ENCODE measurements around the gene SETD6. TPM values are rescaled to one million over a fixed set of nuclear protein-coding genes. Genes with fewer than 3 reads are reported as not detected.

Gene SETD6
- total RNA-seq, 1 experiment from 2014 or later = 42.8 TPM

DNA sequence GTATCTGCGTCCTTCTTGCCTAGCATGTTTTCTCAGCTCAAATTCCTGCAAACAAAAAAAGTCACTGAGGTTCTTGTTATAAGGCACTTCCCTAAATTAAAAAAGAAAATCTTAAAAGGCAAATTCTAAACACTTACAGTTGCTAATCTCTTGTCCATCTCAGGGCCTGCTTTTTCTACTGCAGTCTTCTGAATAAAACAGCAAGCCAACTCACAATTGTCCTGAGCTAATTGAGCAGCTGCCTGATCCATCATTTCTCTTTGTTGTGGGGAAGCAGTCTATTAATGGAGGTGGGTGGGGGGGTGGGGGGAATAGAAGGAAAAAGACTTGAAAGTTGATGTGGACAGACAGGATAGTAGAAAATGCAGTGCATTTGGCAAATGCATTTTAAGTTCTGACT, 27.0 kb downstream of the SETD6 start:
- no peaks in the 10 kb centered on the region for H3K4me1 Mint-ChIP-seq (ENCODE audit: low read depth, unreplicated experiment)
- TF ChIP-seq, protein P1, sequence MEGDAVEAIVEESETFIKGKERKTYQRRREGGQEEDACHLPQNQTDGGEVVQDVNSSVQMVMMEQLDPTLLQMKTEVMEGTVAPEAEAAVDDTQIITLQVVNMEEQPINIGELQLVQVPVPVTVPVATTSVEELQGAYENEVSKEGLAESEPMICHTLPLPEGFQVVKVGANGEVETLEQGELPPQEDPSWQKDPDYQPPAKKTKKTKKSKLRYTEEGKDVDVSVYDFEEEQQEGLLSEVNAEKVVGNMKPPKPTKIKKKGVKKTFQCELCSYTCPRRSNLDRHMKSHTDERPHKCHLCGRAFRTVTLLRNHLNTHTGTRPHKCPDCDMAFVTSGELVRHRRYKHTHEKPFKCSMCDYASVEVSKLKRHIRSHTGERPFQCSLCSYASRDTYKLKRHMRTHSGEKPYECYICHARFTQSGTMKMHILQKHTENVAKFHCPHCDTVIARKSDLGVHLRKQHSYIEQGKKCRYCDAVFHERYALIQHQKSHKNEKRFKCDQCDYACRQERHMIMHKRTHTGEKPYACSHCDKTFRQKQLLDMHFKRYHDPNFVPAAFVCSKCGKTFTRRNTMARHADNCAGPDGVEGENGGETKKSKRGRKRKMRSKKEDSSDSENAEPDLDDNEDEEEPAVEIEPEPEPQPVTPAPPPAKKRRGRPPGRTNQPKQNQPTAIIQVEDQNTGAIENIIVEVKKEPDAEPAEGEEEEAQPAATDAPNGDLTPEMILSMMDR (IDR thresholded peaks at IDR 0.05; ENCODE audit: unreplicated experiment) = no peak

DNA sequence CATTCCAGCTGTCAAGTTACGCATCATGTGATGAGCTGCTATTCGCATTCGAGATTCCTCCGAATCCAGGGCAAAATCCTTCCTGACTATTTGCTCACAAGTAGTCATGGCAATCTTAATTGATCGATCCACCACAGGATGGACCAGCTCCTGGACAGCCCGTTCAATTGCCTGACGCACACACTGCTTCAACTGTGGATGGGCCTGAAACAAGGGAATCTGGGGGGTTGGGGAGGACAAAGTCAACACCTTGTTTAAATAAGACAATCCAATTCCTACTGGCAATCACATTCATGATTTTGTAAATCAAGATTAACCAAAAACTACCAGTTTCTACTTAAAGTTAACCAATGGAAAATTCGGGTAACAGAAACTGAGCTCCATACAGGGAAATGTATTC, 28.4 kb downstream of the SETD6 start:
- Mint-ChIP-seq H3K27me3 (ENCODE audit: unreplicated experiment) (no peaks in the 10 kb centered on the region), H3K4me1 (ENCODE audit: low read depth, unreplicated experiment) (no peaks in the 10 kb centered on the region), H3K4me3 (ENCODE audit: low read depth, unreplicated experiment) (no peak overlapping the region), H3K36me3 (ENCODE audit: insufficient read depth, unreplicated experiment) (peaks cover 72% of the 10 kb centered on the region), H3K27ac (ENCODE audit: unreplicated experiment) (no peak overlapping the region), H3K9me3 (ENCODE audit: low read depth, unreplicated experiment) (no peaks in the 10 kb centered on the region)
- intact Hi-C loops (cut with micrococcal nuclease; ENCODE audit: unreplicated experiment) = no loop called here
- BruUV-seq (replicated peaks) = no TSS peak
- no peak for DNase-seq
- CTCF ChIA-PET = no interaction called here
- TF ChIP-seq, protein P1 (IDR thresholded peaks at IDR 0.05; ENCODE audit: unreplicated experiment) = no peak

More for the DNA sequence above, 27.0 kb downstream of the SETD6 start:
- no peak for DNase-seq
- intact Hi-C loops (cut with micrococcal nuclease; ENCODE audit: unreplicated experiment) = no loop called here
- CTCF ChIA-PET = interaction anchor here (0.6 kb wide), 1 partner anchor 150 kb away, joined by 3 read pairs; the partner anchor contains the start of gene GINS3
- H3K27ac Mint-ChIP-seq (ENCODE audit: unreplicated experiment) = no peak overlapping the region
- no peaks in the 10 kb centered on the region for H3K27me3 Mint-ChIP-seq (ENCODE audit: unreplicated experiment)
- no peaks in the 10 kb centered on the region for H3K9me3 Mint-ChIP-seq (ENCODE audit: low read depth, unreplicated experiment)
- H3K4me3 Mint-ChIP-seq (ENCODE audit: low read depth, unreplicated experiment) = no peak overlapping the region
- H3K36me3 Mint-ChIP-seq (ENCODE audit: insufficient read depth, unreplicated experiment) = peaks cover 86% of the 10 kb centered on the region
- no TSS peak for BruUV-seq (replicated peaks)

DNA sequence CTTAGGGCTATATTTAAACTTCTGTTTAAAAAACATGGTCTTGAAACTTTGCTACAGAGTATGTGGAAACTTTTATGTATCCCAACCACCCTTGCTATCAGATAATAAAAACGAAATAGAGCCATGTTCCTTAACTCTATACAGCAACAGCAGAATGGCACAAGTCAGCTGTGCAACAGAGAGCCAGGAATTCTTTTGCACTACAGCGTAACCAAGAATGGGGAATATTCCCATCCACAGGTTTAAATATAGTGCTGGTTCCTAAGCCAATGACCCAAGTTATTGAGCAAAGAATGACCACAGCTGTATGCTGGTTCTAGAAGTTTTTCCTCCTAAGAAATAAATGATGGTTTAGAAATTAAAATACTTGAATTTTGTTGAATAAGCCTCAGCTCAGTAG, 33.1 kb downstream of the SETD6 start:
- no peaks in the 10 kb centered on the region for H3K4me1 Mint-ChIP-seq (ENCODE audit: low read depth, unreplicated experiment)
- BruUV-seq (replicated peaks) = no TSS peak
- CTCF ChIA-PET = interaction anchor here (0.7 kb wide), 1 partner anchor 49 kb away, joined by 4 read pairs; no protein-coding TSS in a partner anchor
- H3K36me3 Mint-ChIP-seq (ENCODE audit: insufficient read depth, unreplicated experiment) = peaks cover 60% of the 10 kb centered on the region
- DNase-seq = no peak
- H3K9me3 Mint-ChIP-seq (ENCODE audit: low read depth, unreplicated experiment) = no peaks in the 10 kb centered on the region
- intact Hi-C loops (cut with micrococcal nuclease; ENCODE audit: unreplicated experiment) = loop anchor here (5.0 kb wide), 1 partner anchor 39 kb away; no protein-coding TSS in a partner anchor
- no peaks in the 10 kb centered on the region for H3K27me3 Mint-ChIP-seq (ENCODE audit: unreplicated experiment)
- no peak overlapping the region for H3K27ac Mint-ChIP-seq (ENCODE audit: unreplicated experiment)
- TF ChIP-seq, protein P1 (IDR thresholded peaks at IDR 0.05; ENCODE audit: unreplicated experiment) = no peak
- no peak overlapping the region for H3K4me3 Mint-ChIP-seq (ENCODE audit: low read depth, unreplicated experiment)

DNA sequence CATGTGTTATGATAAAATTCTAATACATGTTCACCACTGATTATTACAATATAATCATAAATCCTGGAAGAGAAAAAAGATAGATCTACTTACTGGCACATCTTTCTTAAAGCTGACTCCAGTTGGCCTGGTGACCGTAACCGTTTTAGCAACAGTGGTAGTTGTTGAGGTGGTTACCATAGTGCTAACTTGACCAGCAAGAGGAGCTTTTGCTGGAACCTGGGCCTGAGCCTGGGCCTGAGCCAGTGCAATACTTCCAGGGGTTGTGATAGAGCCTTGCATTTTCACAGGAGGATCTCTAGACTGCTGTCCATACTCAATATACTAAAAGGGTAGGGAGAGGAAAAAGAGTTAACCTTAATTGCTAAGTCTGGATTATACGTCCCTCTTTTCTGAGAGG, 36.2 kb downstream of the SETD6 start:
- BruUV-seq (replicated peaks) = no TSS peak
- peaks cover 67% of the 10 kb centered on the region for H3K36me3 Mint-ChIP-seq (ENCODE audit: insufficient read depth, unreplicated experiment)
- CTCF ChIA-PET = interaction anchor here (0.9 kb wide), 1 partner anchor 10 kb away, joined by 3 read pairs; no protein-coding TSS in a partner anchor
- no peak overlapping the region for H3K4me3 Mint-ChIP-seq (ENCODE audit: low read depth, unreplicated experiment)
- no peak for DNase-seq
- TF ChIP-seq, protein P1 (IDR thresholded peaks at IDR 0.05; ENCODE audit: unreplicated experiment) = no peak
- no peaks in the 10 kb centered on the region for H3K27me3 Mint-ChIP-seq (ENCODE audit: unreplicated experiment)
- H3K4me1 Mint-ChIP-seq (ENCODE audit: low read depth, unreplicated experiment) = no peaks in the 10 kb centered on the region
- no peaks in the 10 kb centered on the region for H3K9me3 Mint-ChIP-seq (ENCODE audit: low read depth, unreplicated experiment)
- no peak overlapping the region for H3K27ac Mint-ChIP-seq (ENCODE audit: unreplicated experiment)
- intact Hi-C loops (cut with micrococcal nuclease; ENCODE audit: unreplicated experiment) = no loop called here
